ENCODE measurements around the gene DHX8.

DNA sequence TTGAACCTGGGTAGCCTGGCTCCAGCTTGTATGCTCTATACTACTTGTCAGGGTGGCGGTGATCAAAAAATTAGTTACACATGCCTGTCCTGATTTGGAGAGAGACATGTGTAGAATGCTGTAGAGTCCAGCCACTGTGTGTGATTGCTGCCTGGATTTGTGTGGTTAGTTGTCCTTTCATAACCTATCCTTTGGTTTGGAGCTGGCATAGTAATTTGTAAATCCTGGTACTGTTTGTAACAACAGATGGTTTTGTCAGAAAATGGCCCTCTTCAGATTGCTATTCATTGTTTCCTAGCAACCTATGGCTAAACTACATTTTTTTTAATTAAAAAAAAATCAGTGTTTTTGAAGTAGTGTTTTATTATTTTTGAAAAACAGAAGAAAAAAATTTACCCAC, 31.9 kb downstream of the DHX8 start:
- no peak for TF ChIP-seq POLR2A (IDR thresholded peaks at IDR 0.05; ENCODE audit: low read depth, low read length)
- no peak for TF ChIP-seq POLR2AphosphoS5 (IDR thresholded peaks at IDR 0.05; ENCODE audit: low read depth, low read length)
